HG03064 (cell line): ENCODE measurements around the gene PUS3.

Experiments
- ATAC-seq: cut with Tn5 transposase; IDR thresholded peaks from one replicate; pipeline ENCODE4 v1.9.1; 2021; ENCODE audit warnings: low read depth; ENCODE audit not compliant: unreplicated experiment

PUS3 gene

DNA sequence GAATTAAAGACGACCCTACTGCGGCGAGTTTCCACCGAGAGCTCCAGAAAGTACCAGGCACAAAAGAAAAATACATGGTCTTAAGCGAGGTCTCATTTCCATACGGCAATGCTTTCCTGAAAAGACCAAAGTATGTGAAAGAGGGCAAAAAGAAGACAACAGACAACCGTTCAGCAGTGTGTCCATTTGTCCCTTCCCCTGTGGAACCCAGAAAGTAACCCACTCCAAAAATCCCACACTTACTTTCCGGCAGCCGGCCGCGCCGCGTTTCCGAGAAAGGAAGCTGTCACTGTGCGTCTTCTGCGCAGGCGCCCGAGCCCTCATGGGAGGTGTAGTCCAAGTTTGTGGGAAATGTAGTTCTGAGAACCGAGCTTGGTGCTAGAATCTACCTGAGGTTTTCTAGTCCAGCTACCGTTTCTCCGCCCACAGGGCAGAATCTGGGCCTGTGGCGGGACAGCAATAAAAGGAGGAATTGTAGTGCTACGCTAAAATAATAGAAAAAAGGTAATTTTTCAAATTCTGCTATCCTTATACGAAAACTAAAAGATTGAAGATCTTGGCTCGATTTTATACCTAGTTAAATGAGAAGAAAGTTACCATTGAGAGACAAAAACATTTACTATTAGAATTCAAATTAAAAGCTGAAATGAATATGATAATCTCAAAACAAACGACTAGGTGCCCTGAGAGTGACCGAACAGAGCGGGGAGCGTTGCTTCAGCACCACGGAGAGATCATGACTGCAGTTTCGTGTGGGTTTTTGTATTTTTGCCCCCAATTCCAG is at the start of gene PUS3:
Gene PUS3, minus strand, starts transcription at position 280 of the 784 bp plus-strand sequence. CDS start 6,922 bp downstream, outside the sequence.
- peak; percentile 94 for ATAC-seq

DNA sequence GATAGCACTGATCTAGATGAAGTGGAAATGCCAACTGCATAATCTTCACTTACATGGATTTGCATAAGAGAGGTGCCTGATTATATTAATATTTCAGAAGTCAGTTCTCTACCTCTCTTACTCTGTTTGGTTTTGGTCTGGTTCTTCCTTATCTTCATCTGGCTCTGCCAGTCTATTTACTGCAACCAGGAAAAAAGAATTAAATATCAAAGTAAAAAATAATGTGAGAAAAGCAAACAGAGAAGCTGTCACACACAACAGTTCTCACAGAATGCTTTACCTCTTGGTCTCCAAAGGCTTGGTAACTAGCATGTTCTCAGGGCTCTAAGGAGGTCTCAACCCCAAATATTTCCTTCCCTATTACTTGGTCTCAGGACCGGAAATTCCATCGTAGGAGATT is 49.6 kb upstream of the PUS3 start:
- ATAC-seq, result no peak

- no peak for ATAC-seq
Observed at GRCh38 chr11:125951731-125952130, 48.7 kb upstream of the PUS3 start.

GRCh38 chr11:125950696-125951651 is 48.0 kb upstream of the PUS3 start:
- ATAC-seq, result no peak

- ATAC-seq, result no peak
Observed at GRCh38 chr11:125950178-125950490, 47.1 kb upstream of the PUS3 start.

DNA sequence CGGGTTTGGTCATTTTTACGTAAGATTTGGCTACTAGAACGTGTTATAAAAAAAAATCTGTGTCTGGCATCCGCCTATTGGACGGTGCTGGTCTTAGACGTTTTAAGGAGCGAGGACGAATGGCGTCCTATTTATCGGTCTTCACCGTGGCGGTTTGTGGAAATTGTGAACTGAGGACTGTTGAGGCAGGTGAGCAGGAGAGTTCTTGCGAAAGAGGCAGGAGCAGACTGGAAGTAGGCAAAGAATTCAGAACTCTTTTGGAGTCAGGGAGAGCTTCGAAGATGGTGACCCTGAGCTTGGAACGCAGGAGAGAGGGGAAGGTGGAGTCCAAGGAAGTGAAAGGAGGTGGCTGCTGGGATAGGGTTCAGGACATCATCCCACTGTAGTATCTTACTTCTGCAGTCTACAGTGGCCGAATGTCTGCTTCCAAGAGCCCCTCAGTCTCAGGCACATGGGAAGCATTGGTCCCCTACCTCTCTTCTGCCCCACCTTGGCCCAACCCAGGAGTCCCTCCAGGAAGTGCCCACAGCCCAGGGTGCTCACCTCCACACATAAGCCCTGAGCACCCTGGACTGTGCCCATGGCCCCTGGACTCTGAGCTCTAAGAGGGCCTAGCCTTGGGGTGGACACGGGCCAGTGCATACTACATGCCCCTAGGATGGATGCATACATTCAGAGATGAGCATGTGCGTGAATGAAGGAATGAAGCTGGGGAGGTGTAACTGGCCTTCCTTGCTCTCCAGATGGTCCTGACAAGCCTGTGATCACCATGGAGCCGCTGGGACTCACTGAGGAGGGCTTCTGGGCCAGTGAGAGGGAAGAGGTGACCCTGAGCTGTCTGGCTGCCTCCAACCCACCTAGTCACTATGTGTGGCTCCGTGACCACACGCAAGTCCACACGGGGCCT is 46.5 kb upstream of the PUS3 start:
- no peak for ATAC-seq

- no peak for ATAC-seq
Observed at GRCh38 chr11:125948278-125949051, 45.5 kb upstream of the PUS3 start.

- no peak for ATAC-seq
Observed at GRCh38 chr11:125947419-125948277, 44.6 kb upstream of the PUS3 start.

DNA sequence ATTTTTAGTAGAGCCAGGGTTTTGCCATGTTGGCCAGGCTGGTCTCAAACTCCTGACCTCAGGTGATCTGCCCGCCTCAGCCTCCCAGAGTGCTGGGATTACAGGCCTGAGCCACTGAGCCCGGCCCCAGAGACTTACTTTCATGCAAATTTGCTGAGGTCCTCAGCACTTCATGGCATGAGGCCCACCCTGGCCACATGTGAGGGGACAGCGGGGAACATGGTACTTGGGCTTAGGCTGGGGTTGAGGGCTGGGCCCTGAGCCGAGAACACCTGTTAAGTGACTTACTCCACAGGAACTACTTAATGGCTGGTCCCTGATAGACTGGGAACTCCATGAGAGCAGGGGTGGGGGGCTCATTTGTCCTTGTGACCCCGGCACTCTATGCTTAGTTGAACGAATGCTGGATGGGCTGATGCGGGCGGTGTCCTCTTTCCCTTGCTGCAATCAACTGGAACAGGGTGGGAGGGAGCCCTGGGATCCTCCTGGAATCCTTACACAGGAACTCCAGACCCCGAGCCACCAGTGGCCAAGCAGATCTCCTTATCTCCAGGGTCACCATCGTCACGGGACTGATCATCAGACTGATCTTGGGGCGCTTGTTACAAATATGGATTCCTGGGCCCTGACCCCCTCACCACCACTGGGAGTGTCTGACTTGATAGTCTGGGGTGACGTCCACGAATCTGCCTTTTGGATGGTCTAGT is 43.9 kb upstream of the PUS3 start:
- ATAC-seq, result no peak

- ATAC-seq, result no peak
Observed at GRCh38 chr11:125945797-125946520, 43.0 kb upstream of the PUS3 start, which contains the start of gene VSIG10L2. VSIG10L2 (plus strand) TSS chr11:125946044; CDS start chr11:125946056, 12 bp downstream.

- no peak for ATAC-seq
Observed at GRCh38 chr11:125945011-125945796, 42.2 kb upstream of the PUS3 start.

DNA sequence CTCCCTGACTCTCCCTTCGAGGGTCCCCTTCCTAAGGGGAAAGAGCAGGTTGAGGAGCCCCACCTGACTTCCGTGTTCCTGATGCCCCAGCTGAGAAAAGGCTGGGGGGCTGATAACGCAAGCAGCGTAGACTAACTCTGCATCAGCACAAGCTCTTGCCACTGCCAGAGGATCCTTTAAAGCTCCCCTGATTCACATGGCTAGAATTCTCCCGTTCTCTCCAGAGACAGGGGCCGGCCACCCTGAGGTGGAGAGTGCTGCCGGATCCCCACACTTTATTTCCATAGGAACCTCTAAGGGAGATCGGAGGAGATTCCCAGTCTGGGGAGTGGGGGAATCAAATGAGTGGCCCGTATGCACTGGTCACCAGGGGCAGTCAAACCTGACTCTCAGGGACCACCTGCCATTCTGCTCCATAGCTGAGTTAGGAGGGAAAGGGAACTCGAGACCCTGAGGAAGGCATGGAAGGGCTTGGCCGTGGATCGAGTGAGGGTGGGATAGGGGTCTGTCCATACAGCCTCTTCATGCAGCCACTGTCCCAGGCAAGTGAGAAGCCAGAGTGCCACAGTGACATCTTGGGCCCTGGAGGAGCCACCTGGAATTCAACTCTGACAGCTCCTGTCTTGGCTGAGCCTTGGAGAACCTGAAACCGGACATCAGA is 41.5 kb upstream of the PUS3 start:
- no peak for ATAC-seq

DNA sequence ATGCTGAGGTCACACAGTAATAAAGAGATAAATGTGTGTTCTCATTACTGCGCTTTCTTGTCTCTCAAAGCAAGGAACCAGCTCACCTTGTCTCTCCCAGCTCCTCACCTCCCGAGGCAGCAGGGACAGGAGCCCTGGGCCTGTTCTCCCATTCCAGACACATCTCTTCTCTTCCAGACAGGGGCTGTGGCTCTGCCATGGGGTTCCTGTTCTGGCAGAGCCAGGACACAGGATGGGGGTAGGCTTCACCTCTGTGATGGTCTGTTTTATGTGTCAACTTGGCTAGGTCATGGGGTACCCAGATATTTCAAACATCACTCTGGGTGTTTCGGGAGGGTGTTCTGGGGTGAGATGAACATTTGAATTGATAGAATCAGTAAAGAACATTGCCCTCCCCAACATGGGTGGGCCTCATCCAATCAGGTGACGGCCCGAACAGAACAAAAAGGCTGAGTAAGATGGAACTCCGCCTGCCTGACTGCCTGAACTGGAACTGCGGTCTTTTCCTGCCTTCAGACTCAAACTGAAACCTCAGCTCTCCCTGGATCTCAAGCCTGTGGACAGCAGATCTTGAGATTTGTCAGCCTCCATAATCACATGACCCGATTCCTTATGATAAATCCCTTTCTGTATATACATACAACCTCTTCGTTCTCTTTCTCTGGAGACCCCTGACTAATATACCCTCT is 40.8 kb upstream of the PUS3 start:
- no peak for ATAC-seq

DNA sequence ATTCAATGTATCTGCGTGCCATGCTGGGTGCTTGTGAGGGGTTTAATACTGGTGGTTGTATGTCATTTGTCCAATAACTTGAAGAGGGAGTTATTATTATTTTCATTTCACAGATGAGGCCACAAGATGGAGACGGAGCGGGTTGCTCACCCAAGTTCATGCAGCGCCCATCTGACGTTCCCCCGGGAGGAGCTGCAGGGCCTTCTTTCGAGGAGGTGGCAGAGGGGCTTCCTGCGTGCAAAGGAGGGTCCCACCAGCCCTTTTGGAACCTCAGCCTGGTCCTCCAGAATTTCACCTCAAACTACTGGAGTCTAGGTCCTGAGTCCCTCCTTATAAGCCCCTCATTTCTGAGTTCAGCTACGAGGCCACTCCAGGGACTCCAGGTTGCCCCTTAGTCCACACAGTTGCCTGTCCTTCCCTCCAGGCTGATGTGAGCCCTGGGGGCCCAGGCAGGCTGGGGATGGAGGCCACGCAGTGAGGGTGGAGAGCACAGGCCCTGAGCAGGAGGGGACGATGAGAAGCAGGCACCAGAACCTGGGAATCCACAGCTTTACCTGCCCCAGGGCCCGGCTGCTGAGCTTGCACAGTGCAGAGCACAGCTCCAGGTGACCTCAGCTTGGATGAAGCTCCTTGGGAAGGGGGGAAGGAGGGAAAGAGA is 39.9 kb upstream of the PUS3 start:
- ATAC-seq, result no peak
